Liver (tissue), 9 donors: Measurements from ENCODE around the gene TSR1. TPM values are rescaled to one million over a fixed set of nuclear protein-coding genes. Genes with fewer than 3 reads are reported as not detected.

Experiments
- DNase-seq: peaks from one replicate; pipeline ENCODE4 v3.0.0-alpha.2; 2017; ENCODE audit warnings: low spot score
- H3K27ac ChIP-seq, 2 donors: one replicate each; pipeline ENCODE4 v1.7.0; 2013; ENCODE audit warnings: inconsistent platforms in 2 of 2, low read length in 2 of 2, control low read depth in 1 of 2, low read depth in 1 of 2, mild to moderate bottlenecking in 1 of 2
- H3K27me3 ChIP-seq, 4 donors: one replicate each; pipeline versions ENCODE4 v1.6.1 to v1.7.0; 2013; ENCODE audit warnings: low read length in 3 of 4, inconsistent platforms in 1 of 4, mild to moderate bottlenecking in 1 of 4, moderate library complexity in 1 of 4; ENCODE audit not compliant: control insufficient read depth in 4 of 4, insufficient read depth in 4 of 4
- H3K36me3 ChIP-seq, 4 donors: one replicate each; pipeline versions ENCODE4 v1.6.1 to v1.7.0; 2013; ENCODE audit warnings: low read length in 3 of 4, mild to moderate bottlenecking in 3 of 4, low read depth in 1 of 4, moderate library complexity in 1 of 4; ENCODE audit not compliant: control insufficient read depth in 4 of 4, insufficient read depth in 3 of 4
- H3K4me1 ChIP-seq, 4 donors: one replicate each; pipeline versions ENCODE4 v1.6.1 to v1.7.0; 2013; ENCODE audit warnings: low read length in 3 of 4, mild to moderate bottlenecking in 3 of 4, moderate library complexity in 1 of 4; ENCODE audit not compliant: control insufficient read depth in 4 of 4, insufficient read depth in 4 of 4
- H3K4me3 ChIP-seq, 3 donors: one replicate each; pipeline versions ENCODE4 v1.6.1 to v1.7.0; 2013; ENCODE audit warnings: low read length in 3 of 3, control low read depth in 1 of 3, low read depth in 1 of 3, mild to moderate bottlenecking in 1 of 3
- H3K9ac ChIP-seq, 2 donors: one replicate each; pipeline ENCODE4 v1.7.0; 2013; ENCODE audit warnings: low read length in 2 of 2, mild to moderate bottlenecking in 2 of 2, moderate library complexity in 2 of 2, control low read depth in 1 of 2, low read depth in 1 of 2
- H3K9me3 ChIP-seq, 4 donors: one replicate each; pipeline versions ENCODE4 v1.6.1 to v1.7.0; 2013; ENCODE audit warnings: low read length in 3 of 4; ENCODE audit not compliant: control insufficient read depth in 4 of 4
- EGR1 ChIP-seq, 2 donors: IDR thresholded peaks; 2 replicates each; pipeline ENCODE4 v1.6.1; 2016 to 2018; ENCODE audit warnings: antibody characterized with exemption in 2 of 2, low read depth in 2 of 2
- FOXA1 ChIP-seq: IDR thresholded peaks from 2 replicates; pipeline ENCODE4 v1.6.1; 2016; ENCODE audit warnings: antibody characterized with exemption
- FOXA2 ChIP-seq: IDR thresholded peaks from 2 replicates; pipeline ENCODE4 v1.6.1; 2016; ENCODE audit warnings: antibody characterized with exemption
- GABPA ChIP-seq, 2 donors: IDR thresholded peaks in 1 of 2; conservative IDR thresholded peaks in 1 of 2; 2 replicates each; pipeline ENCODE4 v1.6.1; 2016; ENCODE audit warnings: antibody characterized with exemption in 2 of 2, mild to moderate bottlenecking in 1 of 2, moderate library complexity in 1 of 2
- HNF4A ChIP-seq, 2 donors: conservative IDR thresholded peaks; 2 replicates each; pipeline ENCODE4 v1.6.1; 2016; ENCODE audit warnings: antibody characterized with exemption in 2 of 2, mild to moderate bottlenecking in 2 of 2
- HNF4G ChIP-seq: IDR thresholded peaks from 2 replicates; pipeline ENCODE4 v1.6.1; 2016; ENCODE audit warnings: antibody characterized with exemption
- JUND ChIP-seq, 2 donors: IDR thresholded peaks; 2 replicates each; pipeline ENCODE4 v1.6.1; 2016; ENCODE audit warnings: antibody characterized with exemption in 2 of 2
- NR2F2 ChIP-seq: IDR thresholded peaks from 2 replicates; pipeline ENCODE4 v1.6.1; 2016; ENCODE audit warnings: antibody characterized with exemption
- RAD21 ChIP-seq, 2 donors: IDR thresholded peaks; 2 replicates each; pipeline ENCODE4 v1.6.1; 2016; ENCODE audit warnings: antibody characterized with exemption in 2 of 2, mild to moderate bottlenecking in 2 of 2
- RXRA ChIP-seq, 2 donors: IDR thresholded peaks; 2 replicates each; pipeline ENCODE4 v1.6.1; 2017 to 2018; ENCODE audit warnings: antibody characterized with exemption in 2 of 2, mild to moderate bottlenecking in 1 of 2
- TAF1 ChIP-seq: conservative IDR thresholded peaks from 2 replicates; pipeline ENCODE4 v1.6.1; 2016; ENCODE audit warnings: antibody characterized with exemption, mild to moderate bottlenecking
- YY1 ChIP-seq: IDR thresholded peaks from 2 replicates; pipeline ENCODE4 v1.6.1; 2016; ENCODE audit warnings: antibody characterized with exemption, mild to moderate bottlenecking
- WGBS: extraction: QIAGEN DNeasy Blood & Tissue Kit; methylation state at CpG from one replicate; pipeline ENCODE4 v1.1.7; 2013; 5-methylcytosine and 5-hydroxymethylcytosine counted together
- polyA plus RNA-seq, 2 donors: library from polyadenylated mRNA; stranded (reverse) in 1 of 2; unstranded in 1 of 2; fragments of 200-250 nt in 1 of 2; fragments of >200 nt in 1 of 2; fragmentation: Nextera tagmentation in 1 of 2; extraction: Ambion mirVana in 1 of 2; gene quantifications; one replicate each; pipeline versions ENCODE4 v1.2.1 to v1.2.3, GENCODE V29; 2013 to 2015
- total RNA-seq, 2 donors: library from RNA; depleted of rRNA; stranded (reverse); fragments of >200 nt; gene quantifications; one replicate each; pipeline ENCODE4 v1.2.3, GENCODE V29; 2014
- TF ChIP-seq, protein P1 (sequence below): fragments of 150-350 bp; IDR thresholded peaks from 2 replicates; pipeline ENCODE4 v1.5.1; 2017; ENCODE audit warnings: improper control_type of control experiment, low read depth, low read length; ENCODE audit not compliant: missing input control
- TF ChIP-seq, protein P2 (sequence below): IDR thresholded peaks from 2 replicates; pipeline ENCODE4 v1.6.1; 2016; ENCODE audit warnings: antibody characterized with exemption, mild to moderate bottlenecking
- TF ChIP-seq, protein P3 (sequence below): IDR thresholded peaks from 2 replicates; pipeline ENCODE4 v1.6.1; 2016; ENCODE audit warnings: antibody characterized with exemption
- TF ChIP-seq, protein P4 (sequence below): IDR thresholded peaks from 2 replicates; pipeline ENCODE4 v1.6.1; 2016; ENCODE audit warnings: antibody characterized with exemption
- donor health status: healthy.
- donor health status: healthy.
- donor health status: healthy.
- donor health status: healthy.
- donor health status: healthy.

TSR1 gene
- total and polyA plus RNA-seq, 4 donors: 6.5 to 27.0 (median 13.8) TPM

DNA sequence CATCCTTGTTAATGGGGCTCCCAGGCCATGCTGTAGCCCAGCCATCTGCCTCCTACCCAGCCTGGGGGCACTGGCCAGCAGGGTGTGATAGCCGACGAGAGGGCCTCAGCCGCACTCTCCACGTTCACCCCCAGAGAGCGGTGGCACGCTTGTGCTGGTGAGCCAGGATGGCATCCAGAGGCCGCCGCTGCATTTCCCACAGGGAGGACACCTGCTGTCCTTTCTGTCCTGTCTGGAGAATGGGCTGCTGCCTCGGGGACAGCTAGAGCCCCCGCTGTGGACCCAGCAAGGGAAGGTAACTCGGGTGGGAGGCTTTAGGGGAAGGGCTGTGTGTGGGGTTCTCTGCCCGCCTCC, 28.5 kb upstream of the TSR1 start:
- Histone ChIP-seq H3K4me3 (no peak overlapping the region), H3K36me3 (peaks cover 2 to 30% (median 4%) of the 10 kb centered on the region in 4 donors), H3K27ac (no peak overlapping the region), H3K9me3 (no peaks in the 10 kb centered on the region), H3K27me3 (no peaks in the 10 kb centered on the region), H3K9ac (no peak overlapping the region), H3K4me1 (peaks cover 0 to 2% (median 0%) of the 10 kb centered on the region in 4 donors)
- TF ChIP-seq RXRA (IDR thresholded peaks at IDR 0.05): no peak
- WGBS: 96% methylated on average over 12 of the region's 12 CpGs
- no peak for DNase-seq

DNA sequence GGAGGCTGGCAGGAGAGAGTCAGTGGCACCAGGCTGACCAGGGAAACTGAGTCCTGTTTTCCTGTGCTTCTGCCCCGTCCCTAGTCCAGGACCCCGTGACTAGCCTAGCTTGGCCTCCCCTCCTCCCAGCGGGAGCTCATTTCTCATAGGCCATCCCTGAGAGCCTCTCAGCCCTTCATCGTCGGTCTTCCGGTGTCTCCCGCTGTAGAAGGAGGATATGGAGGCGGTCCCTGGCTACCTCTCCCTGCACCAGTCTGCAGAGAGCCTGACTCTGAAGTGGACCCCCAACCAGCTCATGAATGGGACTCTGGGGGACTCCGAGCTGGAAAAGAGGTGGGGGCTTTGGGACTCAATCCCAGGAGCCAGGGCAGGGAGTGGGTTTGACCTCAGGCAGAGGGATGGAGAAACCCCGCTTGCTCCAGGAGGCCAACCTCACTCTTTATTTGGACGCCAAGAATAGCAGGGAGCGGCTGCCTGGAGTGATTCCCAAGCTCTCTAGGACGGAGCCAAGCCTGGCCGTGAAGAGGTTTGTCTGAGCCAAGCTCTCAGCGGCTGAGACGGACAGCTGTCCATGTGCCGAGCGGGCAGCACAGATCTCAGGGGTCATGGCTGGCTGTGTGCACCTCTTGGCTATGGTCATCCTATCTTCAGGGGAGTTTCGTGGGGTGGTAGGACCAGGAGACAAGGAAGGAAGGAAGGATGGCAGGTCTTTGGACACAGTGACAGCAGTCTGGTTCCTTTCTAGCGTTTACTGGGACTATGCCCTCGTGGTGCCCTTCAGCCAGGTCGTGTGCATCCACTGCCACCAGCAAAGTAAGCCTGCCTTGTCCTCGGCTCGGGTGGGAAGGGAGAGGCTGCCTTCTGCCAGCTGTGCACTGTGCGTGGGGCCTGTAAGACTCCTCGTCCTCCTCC, 27.9 kb upstream of the TSR1 start:
- Histone ChIP-seq H3K36me3 (peaks cover 2 to 30% (median 4%) of the 10 kb centered on the region in 4 donors), H3K27me3 (no peaks in the 10 kb centered on the region), H3K9ac (no peak overlapping the region), H3K4me1 (no peaks in the 10 kb centered on the region), H3K9me3 (no peaks in the 10 kb centered on the region), H3K27ac (no peak overlapping the region), H3K4me3 (no peak overlapping the region)
- 81% methylated on average over 26 of the region's 26 CpGs for WGBS
- TF ChIP-seq RAD21 (IDR thresholded peaks at IDR 0.05) (no peak), GABPA (IDR thresholded peaks at IDR 0.05 in 1 of 2, conservative IDR thresholded peaks at IDR 0.05 in 1 of 2) (no peak), EGR1 (IDR thresholded peaks at IDR 0.05; ENCODE audit: low read depth in 2 of 2) (no peak), FOXA1 (no peak), YY1 (no peak), HNF4A (conservative IDR thresholded peaks at IDR 0.05) (no peak), NR2F2 (no peak), RXRA (IDR thresholded peaks at IDR 0.05) (no peak), HNF4G (no peak), TAF1 (no peak), JUND (IDR thresholded peaks at IDR 0.05) (no peak), FOXA2 (no peak)
- TF ChIP-seq, protein P1, sequence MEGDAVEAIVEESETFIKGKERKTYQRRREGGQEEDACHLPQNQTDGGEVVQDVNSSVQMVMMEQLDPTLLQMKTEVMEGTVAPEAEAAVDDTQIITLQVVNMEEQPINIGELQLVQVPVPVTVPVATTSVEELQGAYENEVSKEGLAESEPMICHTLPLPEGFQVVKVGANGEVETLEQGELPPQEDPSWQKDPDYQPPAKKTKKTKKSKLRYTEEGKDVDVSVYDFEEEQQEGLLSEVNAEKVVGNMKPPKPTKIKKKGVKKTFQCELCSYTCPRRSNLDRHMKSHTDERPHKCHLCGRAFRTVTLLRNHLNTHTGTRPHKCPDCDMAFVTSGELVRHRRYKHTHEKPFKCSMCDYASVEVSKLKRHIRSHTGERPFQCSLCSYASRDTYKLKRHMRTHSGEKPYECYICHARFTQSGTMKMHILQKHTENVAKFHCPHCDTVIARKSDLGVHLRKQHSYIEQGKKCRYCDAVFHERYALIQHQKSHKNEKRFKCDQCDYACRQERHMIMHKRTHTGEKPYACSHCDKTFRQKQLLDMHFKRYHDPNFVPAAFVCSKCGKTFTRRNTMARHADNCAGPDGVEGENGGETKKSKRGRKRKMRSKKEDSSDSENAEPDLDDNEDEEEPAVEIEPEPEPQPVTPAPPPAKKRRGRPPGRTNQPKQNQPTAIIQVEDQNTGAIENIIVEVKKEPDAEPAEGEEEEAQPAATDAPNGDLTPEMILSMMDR: no peak
- TF ChIP-seq, protein P2, sequence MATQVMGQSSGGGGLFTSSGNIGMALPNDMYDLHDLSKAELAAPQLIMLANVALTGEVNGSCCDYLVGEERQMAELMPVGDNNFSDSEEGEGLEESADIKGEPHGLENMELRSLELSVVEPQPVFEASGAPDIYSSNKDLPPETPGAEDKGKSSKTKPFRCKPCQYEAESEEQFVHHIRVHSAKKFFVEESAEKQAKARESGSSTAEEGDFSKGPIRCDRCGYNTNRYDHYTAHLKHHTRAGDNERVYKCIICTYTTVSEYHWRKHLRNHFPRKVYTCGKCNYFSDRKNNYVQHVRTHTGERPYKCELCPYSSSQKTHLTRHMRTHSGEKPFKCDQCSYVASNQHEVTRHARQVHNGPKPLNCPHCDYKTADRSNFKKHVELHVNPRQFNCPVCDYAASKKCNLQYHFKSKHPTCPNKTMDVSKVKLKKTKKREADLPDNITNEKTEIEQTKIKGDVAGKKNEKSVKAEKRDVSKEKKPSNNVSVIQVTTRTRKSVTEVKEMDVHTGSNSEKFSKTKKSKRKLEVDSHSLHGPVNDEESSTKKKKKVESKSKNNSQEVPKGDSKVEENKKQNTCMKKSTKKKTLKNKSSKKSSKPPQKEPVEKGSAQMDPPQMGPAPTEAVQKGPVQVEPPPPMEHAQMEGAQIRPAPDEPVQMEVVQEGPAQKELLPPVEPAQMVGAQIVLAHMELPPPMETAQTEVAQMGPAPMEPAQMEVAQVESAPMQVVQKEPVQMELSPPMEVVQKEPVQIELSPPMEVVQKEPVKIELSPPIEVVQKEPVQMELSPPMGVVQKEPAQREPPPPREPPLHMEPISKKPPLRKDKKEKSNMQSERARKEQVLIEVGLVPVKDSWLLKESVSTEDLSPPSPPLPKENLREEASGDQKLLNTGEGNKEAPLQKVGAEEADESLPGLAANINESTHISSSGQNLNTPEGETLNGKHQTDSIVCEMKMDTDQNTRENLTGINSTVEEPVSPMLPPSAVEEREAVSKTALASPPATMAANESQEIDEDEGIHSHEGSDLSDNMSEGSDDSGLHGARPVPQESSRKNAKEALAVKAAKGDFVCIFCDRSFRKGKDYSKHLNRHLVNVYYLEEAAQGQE: no peak
- TF ChIP-seq, protein P3, sequence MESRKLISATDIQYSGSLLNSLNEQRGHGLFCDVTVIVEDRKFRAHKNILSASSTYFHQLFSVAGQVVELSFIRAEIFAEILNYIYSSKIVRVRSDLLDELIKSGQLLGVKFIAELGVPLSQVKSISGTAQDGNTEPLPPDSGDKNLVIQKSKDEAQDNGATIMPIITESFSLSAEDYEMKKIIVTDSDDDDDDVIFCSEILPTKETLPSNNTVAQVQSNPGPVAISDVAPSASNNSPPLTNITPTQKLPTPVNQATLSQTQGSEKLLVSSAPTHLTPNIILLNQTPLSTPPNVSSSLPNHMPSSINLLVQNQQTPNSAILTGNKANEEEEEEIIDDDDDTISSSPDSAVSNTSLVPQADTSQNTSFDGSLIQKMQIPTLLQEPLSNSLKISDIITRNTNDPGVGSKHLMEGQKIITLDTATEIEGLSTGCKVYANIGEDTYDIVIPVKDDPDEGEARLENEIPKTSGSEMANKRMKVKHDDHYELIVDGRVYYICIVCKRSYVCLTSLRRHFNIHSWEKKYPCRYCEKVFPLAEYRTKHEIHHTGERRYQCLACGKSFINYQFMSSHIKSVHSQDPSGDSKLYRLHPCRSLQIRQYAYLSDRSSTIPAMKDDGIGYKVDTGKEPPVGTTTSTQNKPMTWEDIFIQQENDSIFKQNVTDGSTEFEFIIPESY: no peak
- TF ChIP-seq, protein P4, sequence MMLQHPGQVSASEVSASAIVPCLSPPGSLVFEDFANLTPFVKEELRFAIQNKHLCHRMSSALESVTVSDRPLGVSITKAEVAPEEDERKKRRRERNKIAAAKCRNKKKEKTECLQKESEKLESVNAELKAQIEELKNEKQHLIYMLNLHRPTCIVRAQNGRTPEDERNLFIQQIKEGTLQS: no peak
- DNase-seq: no peak
